ENCODE results near the gene POLH.

The POLH gene

DNA sequence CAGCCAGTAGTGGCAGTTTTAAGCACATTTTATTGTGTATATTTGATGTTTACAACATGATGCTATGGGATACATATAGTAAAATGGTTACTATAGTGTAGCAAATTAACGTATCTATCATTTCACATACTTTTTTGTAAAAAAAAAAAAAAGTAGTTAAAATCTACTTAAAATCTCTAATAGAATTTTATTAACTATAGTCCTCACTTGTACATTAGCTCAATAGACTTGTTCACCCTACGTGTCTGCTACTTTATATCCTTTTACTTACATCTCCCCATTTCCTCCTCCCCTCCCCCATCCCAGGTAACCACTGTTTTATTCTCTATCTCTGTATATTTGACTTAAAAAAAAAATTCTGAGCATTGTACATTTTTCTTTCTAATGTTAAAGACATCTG, 30.0 kb downstream of the POLH start:
- DNase-seq (ENCODE audit: low read depth): no peak

GRCh38 chr6:43608310-43608763, 32.4 kb downstream of the POLH start:
- peak; percentile 80 for DNase-seq (ENCODE audit: low read depth)

DNA sequence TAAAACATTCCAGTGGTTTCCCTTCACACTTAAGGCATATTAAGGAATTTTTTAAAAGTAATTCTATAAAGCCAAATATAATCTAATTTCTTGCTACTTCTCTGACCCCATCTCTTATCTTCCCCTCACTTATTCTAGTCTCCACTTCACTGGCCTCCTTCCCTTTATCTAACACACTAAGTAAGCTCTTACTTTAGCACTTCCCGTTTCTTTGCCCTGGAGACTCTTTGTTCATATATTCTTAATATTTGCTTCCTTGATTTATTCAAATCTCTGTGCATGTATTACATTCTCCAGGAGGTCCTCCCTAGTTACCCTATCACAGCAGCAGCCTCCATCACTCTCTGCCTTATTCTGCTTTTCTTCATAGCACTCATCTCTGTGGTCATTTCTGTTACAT, 32.8 kb downstream of the POLH start:
- DNase-seq (ENCODE audit: low read depth): no peak

- DNase-seq (ENCODE audit: low read depth): no peak
These were observed 33.4 kb downstream of the POLH start for GRCh38 chr6:43609402-43609801.

- no peak for DNase-seq (ENCODE audit: low read depth)
These were observed 34.4 kb downstream of the POLH start for GRCh38 chr6:43610431-43610830.

GRCh38 chr6:43613721-43614395, 37.9 kb downstream of the POLH start:
- DNase-seq (ENCODE audit: low read depth): no peak

- no peak for DNase-seq (ENCODE audit: low read depth)
These were observed 38.4 kb downstream of the POLH start for GRCh38 chr6:43614396-43614730.

GRCh38 chr6:43616725-43617472, 40.9 kb downstream of the POLH start:
- no peak for DNase-seq (ENCODE audit: low read depth)

- no peak for DNase-seq (ENCODE audit: low read depth)
These were observed 45.3 kb downstream of the POLH start for GRCh38 chr6:43621078-43621835.

DNA sequence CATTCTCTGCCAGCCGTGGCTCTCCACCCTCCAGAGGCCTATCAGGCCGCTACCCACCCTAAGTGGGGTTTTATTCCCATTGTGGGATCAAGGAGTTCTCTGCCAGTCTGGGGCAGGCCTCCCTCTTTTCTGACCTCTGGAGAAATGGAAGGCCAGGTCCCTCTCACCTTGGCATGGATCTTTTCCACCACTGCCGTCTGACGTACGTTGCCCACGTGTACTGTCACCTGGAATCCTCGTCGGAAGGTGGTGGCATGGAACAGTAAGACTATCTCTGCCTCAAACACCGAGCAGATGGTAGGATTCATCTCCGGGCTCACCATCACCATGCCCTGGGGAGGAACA, 45.8 kb downstream of the POLH start:
- DNase-seq (ENCODE audit: low read depth): no peak

- DNase-seq (ENCODE audit: low read depth): no peak
These were observed 46.6 kb downstream of the POLH start for GRCh38 chr6:43622541-43622940.

DNA sequence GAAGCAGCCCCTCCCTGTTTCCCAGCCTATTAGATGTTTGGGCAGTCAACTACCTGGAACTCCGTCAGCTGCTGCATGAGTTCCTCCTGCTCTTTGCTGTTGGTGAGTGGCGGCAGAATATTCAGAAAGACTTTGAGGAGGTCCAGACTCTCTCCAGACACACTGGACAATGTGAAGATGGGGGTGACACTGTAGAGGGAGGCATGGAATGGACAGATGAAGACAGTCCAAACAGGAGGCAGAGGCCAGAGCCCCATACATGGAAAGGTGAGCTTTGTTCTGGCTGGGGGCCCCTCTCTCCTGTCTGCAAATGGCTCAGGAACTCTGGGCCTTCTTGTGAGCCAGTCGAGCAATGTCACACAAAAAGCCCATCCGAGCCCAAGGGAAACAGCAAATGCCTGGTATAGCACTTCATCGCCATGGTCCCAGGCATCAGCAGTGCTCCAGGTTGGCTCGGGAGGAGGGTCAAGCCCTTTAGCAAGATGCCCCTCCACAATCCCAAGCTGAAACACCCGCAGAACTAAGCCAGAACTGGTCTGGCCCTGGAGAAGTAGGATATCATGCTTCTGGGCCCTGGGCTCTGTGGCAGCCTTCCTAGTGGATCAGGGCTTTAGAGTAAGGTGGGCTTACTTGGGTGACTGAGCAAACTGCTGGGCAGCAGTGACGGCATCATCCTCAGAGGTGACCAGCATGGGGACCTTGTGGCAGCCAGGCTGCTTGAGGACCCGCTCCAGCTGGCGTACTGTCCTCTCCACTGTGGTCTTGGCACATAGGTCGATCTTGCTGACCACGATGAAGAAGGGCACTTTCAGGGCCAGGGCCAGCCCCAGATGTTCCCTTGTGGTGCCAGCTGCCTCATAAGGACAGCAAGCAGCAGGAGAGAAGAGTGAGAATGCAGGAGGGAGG, 48.1 kb downstream of the POLH start:
- DNase-seq (ENCODE audit: low read depth): no peak

DNA sequence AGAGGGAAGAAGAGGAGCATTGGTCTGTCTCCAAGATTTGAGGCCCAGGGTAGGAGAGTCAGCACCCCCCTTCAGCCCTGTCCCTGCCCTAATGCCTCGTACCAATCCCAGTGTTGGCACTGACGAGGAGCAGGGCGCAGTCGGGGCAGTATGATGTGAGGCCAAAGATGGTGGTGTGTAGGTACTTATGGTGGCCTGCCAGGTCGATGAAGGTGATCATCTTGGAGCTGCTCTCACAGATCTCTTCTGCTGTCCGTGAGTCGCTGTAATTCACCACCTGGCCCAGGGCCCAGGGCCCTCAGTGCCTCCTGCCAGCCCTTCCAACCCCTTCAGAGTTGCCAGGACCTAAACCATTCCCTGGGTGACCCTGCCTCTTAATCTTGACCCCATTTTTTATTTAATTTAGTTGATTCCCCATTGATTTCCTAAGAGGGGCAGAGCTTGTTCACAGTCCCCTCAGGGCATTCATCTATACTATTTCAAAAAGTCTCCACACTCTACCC, 48.9 kb downstream of the POLH start:
- no peak for DNase-seq (ENCODE audit: low read depth)

GRCh38 chr6:43625393-43625992, 49.5 kb downstream of the POLH start:
- no peak for DNase-seq (ENCODE audit: low read depth)

DNA sequence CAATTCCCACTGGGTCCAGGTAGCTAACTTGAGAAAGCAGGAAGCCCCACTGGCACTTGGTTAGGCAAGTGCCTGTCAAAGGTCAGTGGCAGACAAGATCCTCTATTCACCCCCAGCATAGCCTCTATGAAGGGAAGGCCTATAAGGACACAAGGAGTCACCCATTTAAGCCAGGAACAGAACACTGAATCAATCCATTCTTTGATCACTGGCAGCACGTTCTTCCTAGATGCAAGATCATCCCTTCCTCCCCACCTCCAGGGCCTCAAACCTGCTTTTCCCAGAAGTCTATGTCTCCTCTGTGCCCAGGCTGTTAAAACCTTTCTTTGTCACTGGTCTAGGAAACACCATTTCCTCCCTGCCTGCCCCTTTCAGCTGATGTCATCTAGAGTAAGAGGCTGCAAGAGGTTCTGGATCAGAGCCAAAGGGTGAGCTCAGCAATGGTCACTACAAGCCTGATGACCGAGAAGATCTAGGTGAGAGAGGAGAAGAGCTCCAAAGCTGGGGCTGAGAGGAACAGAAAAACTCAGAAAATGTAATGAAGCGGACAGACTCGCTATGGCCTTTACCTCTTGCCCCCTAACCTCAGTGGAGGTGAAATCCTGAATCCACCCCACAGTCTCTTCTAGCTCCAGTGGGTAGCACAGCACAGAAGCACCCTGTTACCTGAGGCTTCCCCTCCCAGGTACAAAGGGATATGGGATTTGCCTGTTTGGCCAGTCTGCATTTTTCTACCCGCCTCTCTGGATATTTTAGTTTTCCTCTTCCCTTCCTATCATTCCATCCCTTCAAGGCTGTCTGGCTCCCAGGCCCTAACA, 51.2 kb downstream of the POLH start:
- DNase-seq (ENCODE audit: low read depth): peak; percentile 98

DNA sequence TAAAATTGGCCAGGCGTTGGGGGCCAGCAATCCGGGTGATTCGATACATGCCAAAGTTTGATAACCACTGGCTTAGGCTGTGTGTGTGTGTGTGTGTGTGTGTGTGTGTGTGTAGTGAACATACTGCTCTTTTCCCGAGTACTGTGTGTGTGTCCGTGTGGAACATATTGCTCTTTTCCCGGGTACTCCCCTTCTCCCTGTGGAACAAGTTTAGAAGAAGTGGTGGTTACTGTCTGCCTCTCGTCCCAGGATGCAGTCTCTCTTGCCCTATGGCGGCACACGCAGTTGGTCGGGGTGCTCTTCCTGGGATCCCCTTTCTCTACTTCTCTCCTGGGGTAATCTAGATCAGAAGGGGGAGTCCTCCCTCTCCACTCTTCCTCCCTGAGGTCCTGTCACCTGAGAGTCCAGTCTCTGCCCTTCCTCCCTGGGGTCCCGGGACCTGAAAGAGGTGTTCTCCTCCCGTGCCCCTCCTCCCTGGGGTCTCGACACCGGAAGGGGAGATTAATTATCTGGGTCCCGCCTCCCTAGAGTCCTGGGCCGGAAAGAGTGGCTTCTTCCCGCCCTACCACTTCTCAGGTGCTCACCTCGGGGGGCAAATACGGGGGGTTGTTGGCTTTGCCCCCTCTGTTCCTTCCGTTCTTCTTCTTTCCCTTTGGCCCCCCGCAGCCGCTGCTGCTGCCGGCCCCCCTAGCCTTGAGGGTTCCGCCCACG, 52.6 kb downstream of the POLH start:
- peak; percentile 29 for DNase-seq (ENCODE audit: low read depth)

DNA sequence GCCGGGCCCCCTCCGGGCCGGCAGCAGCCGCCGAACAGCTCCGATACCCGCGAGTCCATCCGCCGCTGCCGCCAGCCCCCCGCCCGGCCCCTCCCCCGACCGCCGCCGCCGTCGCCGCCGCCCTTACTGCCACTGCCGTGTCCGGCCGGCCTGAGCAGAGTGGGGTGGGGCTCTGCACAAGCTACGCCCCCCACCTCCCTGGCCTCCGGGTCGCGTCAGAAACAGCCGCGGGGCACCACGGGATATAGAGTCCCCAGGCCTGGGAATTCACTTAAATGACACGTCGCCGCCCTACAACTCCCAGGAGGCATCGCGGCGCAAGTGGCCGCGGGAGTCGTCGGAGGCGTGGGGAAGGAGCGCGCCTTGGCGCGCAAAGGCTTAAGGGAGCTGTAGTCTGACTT, 53.1 kb downstream of the POLH start, which contains the start of gene GTPBP2:
GTPBP2 (minus strand) TSS at position 161 of the 401 bp plus-strand sequence; CDS start at position 59, 102 bp downstream.
- peak; percentile 99 for DNase-seq (ENCODE audit: low read depth)

DNA sequence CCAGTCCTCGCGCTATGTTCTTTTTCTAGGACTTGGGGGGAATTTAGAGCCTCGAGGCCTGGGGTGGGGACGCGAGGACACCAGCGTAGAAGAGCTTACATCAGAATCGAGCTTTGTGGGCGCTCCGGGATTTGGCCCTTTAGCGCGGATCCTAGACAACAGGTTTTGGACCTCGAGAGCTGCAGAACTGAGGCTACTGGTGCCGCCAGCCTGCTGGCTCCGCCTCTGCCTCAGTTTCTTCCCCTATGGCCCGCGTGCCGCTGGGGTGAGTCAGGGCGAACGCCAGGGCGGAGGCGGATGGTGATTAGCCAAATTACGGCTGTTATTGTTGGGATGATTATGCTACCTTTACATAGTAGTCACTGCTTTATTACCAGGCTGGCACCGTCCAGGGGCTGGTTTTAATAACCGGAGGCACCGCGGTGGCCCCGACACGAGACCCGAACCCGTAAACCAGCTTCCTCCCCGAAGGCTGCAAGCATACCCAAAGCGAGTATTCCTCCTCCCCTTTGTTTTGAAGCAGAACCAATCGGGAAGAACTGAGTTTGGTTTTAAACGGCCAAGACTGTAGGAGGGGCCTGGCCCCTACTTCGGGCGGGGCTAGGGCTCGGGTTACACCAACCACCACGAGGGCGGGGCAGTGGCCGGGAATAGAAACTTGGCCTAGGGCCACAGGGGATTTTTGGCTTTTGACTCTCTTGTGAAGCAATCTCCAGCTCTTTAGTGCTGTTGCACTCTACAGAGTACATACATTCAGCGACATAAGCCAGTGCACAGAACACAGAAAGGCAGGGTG, 53.7 kb downstream of the POLH start:
- peak; percentile 99 for DNase-seq (ENCODE audit: low read depth)

Measured in fibroblast of the conjunctiva (primary cell).